H1 (cell line): ENCODE results near the gene TEN1. TPM values are rescaled to one million over a fixed set of nuclear protein-coding genes. Genes with fewer than 3 reads are reported as not detected.

Source experiments
- CTCF ChIA-PET: fragments of 300-600 bp; sonication (Branson Sonifier 250); formaldehyde crosslinking; loops from one replicate; lab custom pipeline; 2021; ENCODE audit not compliant: partially characterized antibody; lab: Charles Lee
- POLR2A ChIA-PET: fragments of 300-600 bp; sonication (Branson Sonifier 250); formaldehyde crosslinking; loops from one replicate; lab custom pipeline; 2021; ENCODE audit warnings: inconsistent platforms; ENCODE audit not compliant: partially characterized antibody; lab: Charles Lee
- DNase-seq, 2 experiments: peaks; one replicate each; pipeline versions ENCODE4 v3.0.0 to v3.0.0-alpha.2; 2010 to 2022; ENCODE audit warnings: low spot score in 2 of 2, low read depth in 1 of 2, mixed read lengths in 1 of 2
- FAIRE-seq: peaks from 2 replicates; lab custom pipeline; 2011; peaks lifted over from hg19 to GRCh38; lab: Jason Lieb, UNC
- H2AFZ ChIP-seq: 2 replicates; pipeline ENCODE4 v1.8.1; 2012; ENCODE audit warnings: low read length, inconsistent platforms
- H2AK5ac ChIP-seq: 2 replicates; pipeline ENCODE4 v1.6.1; 2013; ENCODE audit warnings: low read depth, low read length
- H2BK120ac ChIP-seq: replicated peaks from 2 replicates; pipeline ENCODE3; 2013; ENCODE audit warnings: low read depth, low read length, inconsistent platforms
- H2BK12ac ChIP-seq: 2 replicates; pipeline ENCODE4 v1.6.1; 2013; ENCODE audit warnings: low read depth, low read length
- H2BK15ac ChIP-seq: 2 replicates; pipeline ENCODE4 v1.6.1; 2013; ENCODE audit warnings: low read length
- H2BK20ac ChIP-seq: 2 replicates; pipeline ENCODE4 v1.6.1; 2013; ENCODE audit warnings: low read length
- H2BK5ac ChIP-seq: 2 replicates; pipeline ENCODE4 v1.6.1; 2013; ENCODE audit warnings: low read depth, low read length
- H3K14ac ChIP-seq: 2 replicates; pipeline ENCODE4 v1.6.1; 2013; ENCODE audit warnings: inconsistent platforms; ENCODE audit not compliant: insufficient read length
- H3K18ac ChIP-seq: 2 replicates; pipeline ENCODE4 v1.6.1; 2013; ENCODE audit warnings: low read length; ENCODE audit errors: extremely low read depth
- H3K23ac ChIP-seq: 2 replicates; pipeline ENCODE4 v1.6.1; 2013; ENCODE audit warnings: inconsistent platforms; ENCODE audit not compliant: insufficient read length
- H3K23me2 ChIP-seq: 2 replicates; pipeline ENCODE4 v1.6.1; 2013; ENCODE audit warnings: low read depth, low read length
- H3K27ac ChIP-seq: 2 replicates; pipeline ENCODE4 v1.6.1; 2011; ENCODE audit warnings: low read depth, low read length, inconsistent platforms
- H3K27me3 ChIP-seq, 4 experiments: replicated peaks in 1 of 4; 1 replicate in 1 of 4; 2 replicates in 3 of 4; pipeline versions ENCODE4 v1.6.1 to v1.8.1; 2011 to 2013; ENCODE audit warnings: low read length in 3 of 4, mild to moderate bottlenecking in 3 of 4, inconsistent platforms in 2 of 4, mixed read lengths in 2 of 4, moderate library complexity in 1 of 4; ENCODE audit not compliant: control insufficient read depth in 3 of 4, insufficient read depth in 3 of 4; ENCODE audit errors: extremely low read depth in 1 of 4
- H3K36me3 ChIP-seq, 4 experiments: 2 replicates each; pipeline versions ENCODE4 v1.6.1 to v1.8.1; 2011 to 2013; ENCODE audit warnings: mild to moderate bottlenecking in 4 of 4, low read length in 3 of 4, moderate library complexity in 2 of 4, control low read depth in 1 of 4, inconsistent platforms in 1 of 4; ENCODE audit not compliant: insufficient read depth in 4 of 4, control insufficient read depth in 2 of 4
- H3K4ac ChIP-seq: replicated peaks from 2 replicates; pipeline ENCODE3; 2013; ENCODE audit warnings: low read length, low read depth, mixed read lengths, inconsistent platforms; ENCODE audit not compliant: insufficient read length
- H3K4me1 ChIP-seq, 4 experiments: replicated peaks in 1 of 4; 1 replicate in 1 of 4; 2 replicates in 3 of 4; pipeline versions ENCODE4 v1.6.1 to v1.8.1; 2011 to 2013; ENCODE audit warnings: low read length in 3 of 4, inconsistent platforms in 2 of 4, mixed read lengths in 1 of 4; ENCODE audit not compliant: insufficient read depth in 4 of 4, control insufficient read depth in 3 of 4
- H3K4me2 ChIP-seq, 2 experiments: 2 replicates each; pipeline versions ENCODE4 v1.6.1 to v1.8.1; 2011 to 2013; ENCODE audit warnings: low read depth in 2 of 2, low read length in 2 of 2, control low read depth in 1 of 2, inconsistent platforms in 1 of 2, mild to moderate bottlenecking in 1 of 2; ENCODE audit not compliant: insufficient read depth in 1 of 2
- H3K4me3 ChIP-seq, 4 experiments: fragments of 200-600, 300-600 bp in 1 of 4; sonication (generic), shearing (Covaris generic), sonication (Bioruptor Twin) in 1 of 4; 2 replicates each; pipeline versions ENCODE4 v1.5.1 to v1.8.1; 2011 to 2016; ENCODE audit warnings: low read length in 4 of 4, low read depth in 3 of 4, control low read depth in 2 of 4, inconsistent platforms in 2 of 4, mild to moderate bottlenecking in 2 of 4, mixed read lengths in 1 of 4, moderate library complexity in 1 of 4; ENCODE audit not compliant: insufficient read depth in 2 of 4; ENCODE audit errors: extremely low read depth in 1 of 4
- H3K56ac ChIP-seq: replicated peaks from 2 replicates; pipeline ENCODE3; 2013; ENCODE audit warnings: low read depth, mild to moderate bottlenecking, mixed read lengths, low read length, inconsistent platforms; ENCODE audit not compliant: insufficient read length
- H3K79me1 ChIP-seq: 2 replicates; pipeline ENCODE4 v1.6.1; 2013; ENCODE audit warnings: low read depth, low read length, control low read depth
- H3K79me2 ChIP-seq, 2 experiments: 2 replicates each; pipeline versions ENCODE4 v1.6.1 to v1.8.1; 2012 to 2013; ENCODE audit warnings: low read length in 2 of 2, mild to moderate bottlenecking in 2 of 2, inconsistent platforms in 1 of 2; ENCODE audit not compliant: insufficient read depth in 2 of 2, control insufficient read depth in 1 of 2
- H3K9ac ChIP-seq, 4 experiments: replicated peaks in 1 of 4; 1 replicate in 1 of 4; 2 replicates in 3 of 4; pipeline versions ENCODE4 v1.6.1 to v1.8.1; 2011 to 2013; ENCODE audit warnings: low read depth in 3 of 4, low read length in 3 of 4, control low read depth in 2 of 4, mild to moderate bottlenecking in 2 of 4, moderate library complexity in 2 of 4, inconsistent platforms in 1 of 4; ENCODE audit errors: extremely low read depth in 1 of 4
- H3K9me3 ChIP-seq, 2 experiments: 2 replicates each; pipeline versions ENCODE4 v1.6.1 to v1.8.1; 2012 to 2013; ENCODE audit warnings: mild to moderate bottlenecking in 2 of 2, moderate library complexity in 2 of 2, control low read depth in 1 of 2, inconsistent platforms in 1 of 2, low read depth in 1 of 2, low read length in 1 of 2, mixed read lengths in 1 of 2; ENCODE audit not compliant: insufficient read depth in 2 of 2
- H4K20me1 ChIP-seq, 2 experiments: replicated peaks in 1 of 2; 2 replicates each; pipeline versions ENCODE3 to v1.8.1; 2011 to 2013; ENCODE audit warnings: inconsistent platforms in 2 of 2, low read length in 2 of 2, mild to moderate bottlenecking in 1 of 2; ENCODE audit not compliant: insufficient read depth in 2 of 2, control insufficient read depth in 1 of 2
- H4K5ac ChIP-seq: 2 replicates; pipeline ENCODE4 v1.6.1; 2013; ENCODE audit warnings: low read length, low read depth, mixed read lengths, inconsistent platforms; ENCODE audit not compliant: insufficient read length
- H4K8ac ChIP-seq: 2 replicates; pipeline ENCODE4 v1.8.0; 2013; ENCODE audit warnings: mild to moderate bottlenecking, moderate library complexity, low read length, inconsistent platforms; ENCODE audit not compliant: insufficient read depth; ENCODE audit errors: extremely low read depth
- H4K91ac ChIP-seq: replicated peaks from 2 replicates; pipeline ENCODE3; 2013; ENCODE audit warnings: low read length, mixed read lengths, inconsistent platforms; ENCODE audit not compliant: insufficient read length
- BRCA1 ChIP-seq: IDR thresholded peaks from 2 replicates; pipeline ENCODE4 v1.6.1; 2012; ENCODE audit warnings: low read depth, low read length, improper control_type of control experiment
- FOSL1 ChIP-seq: IDR thresholded peaks from 2 replicates; pipeline ENCODE4 v1.6.1; 2011; ENCODE audit warnings: mild to moderate bottlenecking, low read depth, low read length, moderate library complexity; ENCODE audit not compliant: insufficient read depth
- KDM5A ChIP-seq: fragments of 200-600 bp; IDR thresholded peaks from 2 replicates; pipeline ENCODE4 v1.7.1; 2012; ENCODE audit warnings: mild to moderate bottlenecking, low read length, inconsistent platforms, mixed read lengths
- MAFK ChIP-seq: IDR thresholded peaks from 2 replicates; pipeline ENCODE4 v1.6.1; 2012; ENCODE audit warnings: low read depth, mild to moderate bottlenecking, improper control_type of control experiment, low read length
- POU5F1 ChIP-seq: IDR thresholded peaks from 2 replicates; pipeline ENCODE4 v1.6.1; 2011; ENCODE audit warnings: low read depth, mild to moderate bottlenecking, low read length, moderate library complexity
- RFX5 ChIP-seq: IDR thresholded peaks from 2 replicates; pipeline ENCODE4 v1.6.1; 2011; ENCODE audit warnings: low read depth, low read length, improper control_type of control experiment, borderline replicate concordance
- SIRT6 ChIP-seq: IDR thresholded peaks from one replicate; pipeline ENCODE4 v1.7.1; 2012; ENCODE audit warnings: low read length, inconsistent platforms
- YY1 ChIP-seq: IDR thresholded peaks from 2 replicates; pipeline ENCODE4 v1.6.1; 2011; ENCODE audit warnings: low read depth, mild to moderate bottlenecking, low read length
- WGBS, 2 experiments: shearing (Covaris generic) in 1 of 2; methylation state at CpG; one replicate each; pipeline versions ENCODE4 v1.1.6 to v1.1.7; 2013 to 2015; ENCODE audit warnings: low lambda C conversion rate in 2 of 2, mixed read lengths in 2 of 2, inconsistent platforms in 1 of 2, low coverage in 1 of 2, missing lambda C conversion rate in 1 of 2; ENCODE audit not compliant: insufficient replicate concordance in 2 of 2, insufficient coverage in 1 of 2, insufficient read length in 1 of 2; ENCODE audit errors: extremely low coverage in 1 of 2, missing lambda C conversion rate in 1 of 2; 5-methylcytosine and 5-hydroxymethylcytosine counted together
- polyA plus RNA-seq, 7 experiments: library from polyadenylated mRNA; depleted of rRNA in 3 of 7; stranded (reverse) in 5 of 7; unstranded in 2 of 7; fragments of >200 nt in 5 of 7; fragments of 200-250 nt in 2 of 7; gene quantifications; 1 replicate in 5 of 7; 2 replicates in 1 of 7; 4 replicates in 1 of 7; pipeline versions ENCODE4 v1.2.1 to v1.2.3, GENCODE V29; 2011 to 2013; ENCODE audit warnings: missing spikeins in 2 of 7, mixed read lengths in 2 of 7
- total RNA-seq: library from RNA; stranded (reverse); fragmentation: NEBNext Ultra II Directional; extraction: Animal tissue kit (Norgen Biotek cat#: 25700); gene quantifications from 2 replicates; pipeline ENCODE4 v1.2.1, GENCODE V29; 2021
- TF ChIP-seq, protein P1 (sequence below): IDR thresholded peaks from 2 replicates; pipeline ENCODE4 v1.6.1; 2012; ENCODE audit warnings: inconsistent platforms
- TF ChIP-seq, protein P2 (sequence below): IDR thresholded peaks from 2 replicates; pipeline ENCODE4 v1.6.1; 2011; ENCODE audit warnings: low read length, improper control_type of control experiment
- TF ChIP-seq, protein P3 (sequence below): IDR thresholded peaks from 2 replicates; pipeline ENCODE4 v1.6.1; 2012; ENCODE audit warnings: inconsistent platforms

TEN1 gene
- total and polyA plus RNA-seq, 2 of the 8 experiments (the other 6 are each of a cell fraction or from before 2014, with no cell fraction given): 15.9 to 18.7 TPM

DNA sequence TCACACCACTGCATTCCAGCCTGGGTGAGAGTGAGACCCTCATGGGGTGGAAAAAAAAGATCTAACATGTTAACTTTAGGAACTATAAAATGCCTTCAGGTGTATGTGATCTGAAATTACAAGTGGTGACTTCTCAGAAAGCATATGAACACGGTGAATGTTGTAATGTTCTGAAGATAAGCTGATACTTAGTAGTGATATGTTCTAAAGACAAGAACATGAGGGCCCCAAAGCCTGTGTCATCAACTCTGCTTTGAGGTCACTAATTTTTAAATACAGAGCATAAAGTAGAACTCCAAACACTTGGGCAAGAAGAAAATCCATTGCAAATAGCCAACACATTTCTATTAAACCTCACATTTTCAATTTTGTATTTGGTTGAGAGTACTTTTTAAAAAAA is 35.5 kb upstream of the TEN1 start:
- H3K23ac ChIP-seq: no peak overlapping the region
- H3K79me1 ChIP-seq: no peaks in the 10 kb centered on the region
- no peak overlapping the region for H2BK15ac ChIP-seq
- H3K4me3 ChIP-seq: no peak overlapping the region
- H2BK12ac ChIP-seq: no peak overlapping the region
- no peaks in the 10 kb centered on the region for H4K20me1 ChIP-seq
- DNase-seq (no peak), FAIRE-seq (no peak)
- H3K4me2 ChIP-seq: no peak overlapping the region
- ChIA-PET CTCF (interaction anchor here (1.1 to 1.8 kb wide), 2 partner anchors 9 to 18 kb away, joined by 3 to 6 read pairs; no protein-coding TSS in a partner anchor), POLR2A (interaction anchor here (0.6 to 1.6 kb wide), 4 partner anchors 13 to 45 kb away, joined by 3 to 5 read pairs (median 3); no protein-coding TSS in a partner anchor)
- H2AK5ac ChIP-seq: no peak overlapping the region
- no peak overlapping the region for H2AFZ ChIP-seq
- H3K14ac ChIP-seq: no peak overlapping the region
- no peak overlapping the region for H3K27ac ChIP-seq
- no peak overlapping the region for H2BK120ac ChIP-seq
- no peaks in the 10 kb centered on the region for H3K9me3 ChIP-seq
- H4K8ac ChIP-seq: no peak overlapping the region
- peaks cover 4 to 29% (median 7%) of the 10 kb centered on the region in 4 experiments; a peak in 6 of 8 replicates for H3K36me3 ChIP-seq
- peaks cover 4% of the 10 kb centered on the region; the same call in 1 of the 2 replicates for H3K23me2 ChIP-seq
- no peak overlapping the region for H3K4ac ChIP-seq
- H3K56ac ChIP-seq: no peak overlapping the region
- no peak overlapping the region for H4K91ac ChIP-seq
- H2BK20ac ChIP-seq: no peak overlapping the region
- peaks cover 0 to 3% (median 2%) of the 10 kb centered on the region in 4 experiments; a peak in 3 of 7 replicates for H3K4me1 ChIP-seq
- H3K9ac ChIP-seq: no peak overlapping the region
- no peak overlapping the region for H3K18ac ChIP-seq
- H4K5ac ChIP-seq: no peak overlapping the region
- WGBS, 2 experiments: 92% methylated on average over 1 of the region's 1 CpG; no CpG with 5 or more reads in 1 of the 2 experiments
- H3K79me2 ChIP-seq: no peaks in the 10 kb centered on the region
- no peaks in the 10 kb centered on the region for H3K27me3 ChIP-seq
- H2BK5ac ChIP-seq: no peak overlapping the region
- TF ChIP-seq RFX5 (no peak), FOSL1 (no peak), POU5F1 (no peak), SIRT6 (no peak), BRCA1 (no peak), KDM5A (no peak), MAFK (no peak), YY1 (no peak)
- TF ChIP-seq, protein P1, sequence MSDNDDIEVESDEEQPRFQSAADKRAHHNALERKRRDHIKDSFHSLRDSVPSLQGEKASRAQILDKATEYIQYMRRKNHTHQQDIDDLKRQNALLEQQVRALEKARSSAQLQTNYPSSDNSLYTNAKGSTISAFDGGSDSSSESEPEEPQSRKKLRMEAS: no peak
- TF ChIP-seq, protein P2, sequence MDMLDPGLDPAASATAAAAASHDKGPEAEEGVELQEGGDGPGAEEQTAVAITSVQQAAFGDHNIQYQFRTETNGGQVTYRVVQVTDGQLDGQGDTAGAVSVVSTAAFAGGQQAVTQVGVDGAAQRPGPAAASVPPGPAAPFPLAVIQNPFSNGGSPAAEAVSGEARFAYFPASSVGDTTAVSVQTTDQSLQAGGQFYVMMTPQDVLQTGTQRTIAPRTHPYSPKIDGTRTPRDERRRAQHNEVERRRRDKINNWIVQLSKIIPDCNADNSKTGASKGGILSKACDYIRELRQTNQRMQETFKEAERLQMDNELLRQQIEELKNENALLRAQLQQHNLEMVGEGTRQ: no peak
- TF ChIP-seq, protein P3, sequence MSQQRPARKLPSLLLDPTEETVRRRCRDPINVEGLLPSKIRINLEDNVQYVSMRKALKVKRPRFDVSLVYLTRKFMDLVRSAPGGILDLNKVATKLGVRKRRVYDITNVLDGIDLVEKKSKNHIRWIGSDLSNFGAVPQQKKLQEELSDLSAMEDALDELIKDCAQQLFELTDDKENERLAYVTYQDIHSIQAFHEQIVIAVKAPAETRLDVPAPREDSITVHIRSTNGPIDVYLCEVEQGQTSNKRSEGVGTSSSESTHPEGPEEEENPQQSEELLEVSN: no peak
